Measurements from ENCODE around the gene SLC35E4.
"Not testable (repeated sequence)": the region's sequence is repeated elsewhere in the genome, so short reads cannot be mapped to it uniquely, and the experiment has no call there.

Gene SLC35E4, protein sequence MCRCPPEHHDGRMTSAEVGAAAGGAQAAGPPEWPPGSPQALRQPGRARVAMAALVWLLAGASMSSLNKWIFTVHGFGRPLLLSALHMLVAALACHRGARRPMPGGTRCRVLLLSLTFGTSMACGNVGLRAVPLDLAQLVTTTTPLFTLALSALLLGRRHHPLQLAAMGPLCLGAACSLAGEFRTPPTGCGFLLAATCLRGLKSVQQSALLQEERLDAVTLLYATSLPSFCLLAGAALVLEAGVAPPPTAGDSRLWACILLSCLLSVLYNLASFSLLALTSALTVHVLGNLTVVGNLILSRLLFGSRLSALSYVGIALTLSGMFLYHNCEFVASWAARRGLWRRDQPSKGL

DNA sequence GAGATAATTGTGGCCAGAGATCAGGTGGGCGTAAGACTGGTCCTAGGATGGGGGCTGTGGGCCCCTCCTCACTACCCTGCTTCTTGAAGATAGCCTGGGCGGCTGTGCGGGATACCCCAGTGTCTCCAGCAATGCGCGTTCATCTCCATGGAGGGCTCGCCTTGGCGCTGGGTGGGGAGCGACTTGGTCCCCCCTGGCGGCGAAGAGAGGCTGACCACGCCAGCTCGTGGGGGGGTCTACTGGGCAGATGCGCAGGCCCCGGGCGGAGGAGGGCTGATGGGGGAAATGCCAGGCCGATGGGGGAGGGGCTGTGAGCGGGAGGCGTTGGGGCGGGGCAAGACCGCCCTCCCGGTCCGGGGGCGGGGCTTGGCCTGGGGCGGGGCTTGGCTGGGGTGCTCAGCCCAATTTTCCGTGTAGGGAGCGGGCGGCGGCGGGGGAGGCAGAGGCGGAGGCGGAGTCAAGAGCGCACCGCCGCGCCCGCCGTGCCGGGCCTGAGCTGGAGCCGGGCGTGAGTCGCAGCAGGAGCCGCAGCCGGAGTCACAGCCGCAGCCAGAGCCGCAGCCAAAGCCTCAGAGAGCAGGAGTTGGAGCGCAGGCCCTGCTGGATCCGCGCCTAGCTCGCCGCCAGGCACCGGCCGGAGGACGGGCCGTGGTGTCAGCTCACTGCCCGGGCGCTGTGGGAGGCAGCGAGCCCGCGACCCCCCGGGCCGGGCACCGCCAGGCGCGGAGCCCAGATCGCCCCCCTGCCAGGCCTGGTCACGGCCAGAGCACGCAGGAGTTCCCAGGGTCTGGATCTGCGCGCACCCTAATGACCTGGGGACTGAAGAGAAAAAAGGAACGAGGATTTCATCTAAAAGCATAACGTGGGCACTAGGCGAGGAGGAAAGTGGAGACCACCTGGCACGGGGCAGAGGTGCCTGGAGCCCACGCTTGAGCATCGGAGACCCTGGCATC is at the start of gene SLC35E4:
Gene SLC35E4 (plus strand): TSS at position 509 of the 953 bp plus-strand sequence. CDS start 670 bp downstream, outside the sequence.
- DNase-seq (ENCODE audit: low spot score), result peak; percentile 96

DNA sequence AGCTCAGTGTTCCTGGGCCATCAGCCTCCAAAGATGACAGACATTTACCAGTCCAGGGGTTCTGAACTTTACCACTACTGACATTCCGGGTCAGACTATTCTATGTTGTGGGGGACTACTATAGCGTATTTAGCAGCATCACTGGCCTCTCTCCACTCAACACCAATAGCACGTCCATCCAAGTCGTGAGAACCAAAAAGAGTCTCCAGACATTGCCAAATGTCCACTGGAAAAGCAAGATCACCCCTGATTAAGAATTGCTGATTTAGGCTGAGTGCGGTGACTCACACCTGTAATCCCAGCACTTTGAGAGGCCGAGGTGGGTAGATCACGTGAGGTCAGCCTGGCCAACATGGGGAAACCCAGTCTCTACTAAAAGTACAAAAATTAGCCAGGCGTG is 49.2 kb upstream of the SLC35E4 start:
- no peak for DNase-seq (ENCODE audit: low spot score)

DNA sequence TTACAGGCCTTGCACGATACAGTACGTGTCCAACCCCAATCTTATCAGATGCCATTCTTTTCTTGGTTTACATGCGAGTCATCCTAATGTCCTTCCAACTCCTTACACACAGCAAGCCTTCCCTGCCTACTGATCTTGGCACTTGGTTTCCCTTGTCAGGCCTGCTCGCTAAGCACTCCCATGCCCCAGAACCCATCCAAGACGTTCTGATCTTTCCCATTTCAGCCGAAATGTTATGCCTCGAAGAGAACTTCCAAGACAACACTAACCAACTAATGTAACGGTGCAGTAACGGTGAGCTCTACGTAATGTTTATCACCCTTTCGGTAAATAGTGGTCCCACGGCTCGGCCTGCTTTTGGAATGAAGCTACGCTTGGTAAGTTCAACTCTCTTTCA is 44.4 kb upstream of the SLC35E4 start:
- no peak for DNase-seq (ENCODE audit: low spot score)

DNA sequence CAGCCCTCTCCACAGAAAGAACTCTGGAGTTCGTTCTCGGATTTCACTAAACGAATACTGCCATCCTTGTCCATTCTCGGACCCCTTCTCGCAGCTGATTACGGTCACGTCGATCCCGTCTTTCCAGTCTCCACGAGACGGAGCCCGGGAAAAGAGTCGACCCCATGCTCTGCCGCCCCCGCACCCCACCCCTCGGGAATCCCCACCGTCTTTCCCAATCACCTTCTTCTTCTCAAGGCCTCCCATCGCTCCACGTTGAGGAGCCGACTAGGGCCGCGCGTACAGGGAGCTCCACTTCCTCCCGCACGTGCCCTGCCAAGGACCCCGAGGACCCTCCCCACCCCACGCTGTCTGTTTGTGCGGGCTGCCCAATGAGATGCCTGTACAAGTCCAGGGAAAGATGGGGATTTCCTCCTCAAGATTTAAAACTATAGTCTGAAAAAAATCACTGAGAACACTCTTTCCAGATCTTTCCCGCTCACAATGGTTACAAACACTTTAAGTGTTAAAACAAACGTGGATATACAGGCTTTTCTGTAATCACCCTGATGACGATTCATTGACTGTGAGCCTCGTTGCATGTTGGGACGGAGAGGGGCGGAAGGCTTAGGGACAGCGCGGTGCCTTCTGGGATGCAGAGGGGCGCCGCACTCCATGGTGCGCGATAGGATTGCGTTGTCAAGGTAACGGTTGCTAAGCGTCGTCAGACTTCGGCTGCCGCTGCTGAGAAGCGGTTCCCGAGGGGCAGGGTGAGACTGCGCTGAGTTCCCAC is 43.8 kb upstream of the SLC35E4 start, which contains the start of gene PES1:
Gene PES1 (minus strand): TSS at position 323 of the 772 bp plus-strand sequence. CDS start 77 bp downstream, at position 246.
- peak; percentile 96 for DNase-seq (ENCODE audit: low spot score)

DNA sequence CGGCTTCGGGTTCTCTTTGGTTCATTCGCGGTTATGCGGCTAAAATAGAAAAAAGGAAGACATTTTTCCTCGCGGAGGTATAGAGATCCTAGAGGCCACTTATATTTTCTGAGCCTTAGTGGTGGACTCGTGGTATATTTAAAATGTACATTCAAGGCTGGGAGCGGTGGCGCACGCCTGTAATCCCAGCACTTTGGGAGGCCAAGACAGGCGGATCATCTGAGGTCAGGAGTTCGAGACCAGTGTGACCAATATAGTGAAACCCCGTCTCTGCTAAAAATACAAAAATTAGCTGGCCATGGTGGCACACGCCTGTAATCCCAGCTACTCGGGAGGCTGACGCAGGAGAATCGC is 43.2 kb upstream of the SLC35E4 start:
- not testable (repeated sequence) for DNase-seq (ENCODE audit: low spot score)

DNA sequence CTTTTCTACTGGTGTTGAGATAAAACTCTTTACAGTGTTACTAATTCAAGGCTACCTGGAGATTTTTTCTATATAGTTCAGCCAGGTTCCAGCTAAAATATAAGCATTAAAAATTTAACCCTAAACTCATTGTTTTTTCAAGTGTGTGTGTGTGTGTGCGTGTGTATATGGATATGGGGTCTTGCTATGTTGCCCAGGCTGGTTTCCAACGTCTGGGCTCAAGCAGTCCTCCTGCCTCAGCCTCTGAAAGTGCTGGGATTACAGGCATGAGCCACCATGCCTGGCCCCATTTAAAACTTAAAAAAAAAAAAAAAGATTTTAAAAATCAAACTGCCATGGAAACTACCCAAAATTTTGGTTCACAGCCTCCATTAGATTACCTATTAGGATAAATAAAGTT is 39.4 kb upstream of the SLC35E4 start:
- DNase-seq (ENCODE audit: low spot score), result no peak

DNA sequence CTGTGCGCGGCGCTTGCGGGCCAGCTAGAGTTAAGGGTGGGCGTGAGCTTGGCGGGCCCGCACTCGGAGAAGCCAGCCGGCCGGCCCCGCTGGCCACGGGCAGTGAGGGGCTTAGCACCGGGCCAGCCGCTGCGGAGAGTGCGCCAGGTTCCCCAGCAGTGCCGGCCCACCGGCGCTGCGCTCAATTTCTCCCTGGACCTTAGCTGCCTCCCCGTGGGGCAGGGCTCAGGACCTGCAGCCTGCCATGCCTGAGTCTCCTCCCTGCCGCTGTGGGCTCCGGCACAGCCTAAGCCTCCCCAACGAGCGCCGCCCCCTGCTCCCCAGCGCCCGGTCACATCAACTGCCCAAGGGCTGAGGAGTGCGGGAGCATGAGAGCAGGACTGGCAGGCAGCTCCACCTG is 38.7 kb upstream of the SLC35E4 start:
- no peak for DNase-seq (ENCODE audit: low spot score)

DNA sequence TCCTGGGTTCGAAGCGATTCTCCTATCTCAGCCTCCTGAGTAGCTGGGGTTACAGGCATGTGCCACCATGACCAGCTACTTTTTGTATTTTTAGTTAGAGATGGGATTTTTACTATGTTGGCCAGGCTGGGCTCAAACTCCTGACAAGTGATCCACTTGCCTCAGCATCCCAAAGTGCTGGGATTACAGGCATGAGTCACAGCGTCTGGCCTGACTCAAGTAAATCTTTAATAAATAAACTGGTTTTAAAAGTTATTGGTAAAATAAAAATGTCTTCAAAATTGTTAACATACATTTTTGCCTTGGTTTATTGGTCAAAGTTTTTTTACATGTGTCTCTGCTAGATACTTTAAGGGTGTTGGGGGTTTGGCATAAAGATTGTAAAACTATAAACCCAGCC is 36.6 kb upstream of the SLC35E4 start:
- no peak for DNase-seq (ENCODE audit: low spot score)

DNA sequence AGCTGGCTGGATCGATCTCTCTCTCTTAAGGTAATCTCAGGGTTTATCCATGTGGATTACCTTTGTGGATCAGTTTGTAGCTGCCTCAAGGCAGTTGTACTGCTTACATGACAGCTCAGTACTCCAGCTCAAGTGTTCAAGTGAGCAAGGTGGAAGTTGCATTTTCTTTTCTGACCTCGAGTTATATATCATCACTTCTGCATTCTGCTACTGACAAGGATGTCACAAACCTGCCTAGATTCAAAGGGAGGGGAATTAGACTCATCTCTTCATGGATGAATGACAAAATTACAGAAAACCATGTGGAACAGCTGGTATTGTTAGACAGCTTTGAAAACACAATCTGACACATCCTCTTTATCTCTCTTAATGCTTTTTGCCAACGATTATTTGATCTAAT is 34.7 kb upstream of the SLC35E4 start:
- no peak for DNase-seq (ENCODE audit: low spot score)

DNA sequence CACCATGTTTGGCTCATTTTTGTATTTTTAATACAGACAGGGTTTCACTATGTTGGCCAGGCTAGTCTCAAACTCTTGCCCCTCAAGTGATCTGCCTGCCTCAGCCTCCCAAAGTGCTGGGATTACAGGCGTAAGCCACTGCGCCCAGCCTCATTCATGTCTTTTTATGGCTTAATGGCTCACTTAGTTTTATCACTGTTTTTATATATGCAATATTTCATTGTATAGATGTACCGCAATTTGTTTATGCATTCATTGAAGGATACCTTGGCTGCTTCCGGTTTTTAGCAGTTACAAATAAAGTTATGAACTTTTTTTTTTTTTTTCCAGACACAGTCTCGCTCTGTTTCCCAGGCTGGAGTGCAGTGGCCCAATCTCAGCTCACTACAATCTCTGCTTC is 34.1 kb upstream of the SLC35E4 start:
- no peak for DNase-seq (ENCODE audit: low spot score)

DNA sequence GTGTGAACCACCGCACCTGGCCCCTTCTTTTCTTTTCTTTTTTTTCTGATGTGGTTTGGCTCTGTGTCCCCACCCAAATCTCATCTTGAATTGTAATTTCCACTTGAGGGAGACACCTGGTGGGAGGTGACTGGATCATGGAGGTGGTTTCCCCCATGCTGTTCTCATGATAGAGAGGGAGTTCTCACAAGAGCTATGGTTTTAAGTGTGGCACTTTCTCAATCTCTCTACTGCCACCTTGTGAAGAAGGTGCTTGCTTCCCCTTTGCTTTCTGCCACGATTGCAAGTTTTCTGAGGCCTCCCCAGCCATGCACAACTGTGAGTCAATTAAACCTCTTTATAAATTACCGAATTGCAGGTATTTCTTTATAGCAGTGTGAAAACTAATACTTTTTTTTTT is 33.5 kb upstream of the SLC35E4 start:
- DNase-seq (ENCODE audit: low spot score), result peak; percentile 25

DNA sequence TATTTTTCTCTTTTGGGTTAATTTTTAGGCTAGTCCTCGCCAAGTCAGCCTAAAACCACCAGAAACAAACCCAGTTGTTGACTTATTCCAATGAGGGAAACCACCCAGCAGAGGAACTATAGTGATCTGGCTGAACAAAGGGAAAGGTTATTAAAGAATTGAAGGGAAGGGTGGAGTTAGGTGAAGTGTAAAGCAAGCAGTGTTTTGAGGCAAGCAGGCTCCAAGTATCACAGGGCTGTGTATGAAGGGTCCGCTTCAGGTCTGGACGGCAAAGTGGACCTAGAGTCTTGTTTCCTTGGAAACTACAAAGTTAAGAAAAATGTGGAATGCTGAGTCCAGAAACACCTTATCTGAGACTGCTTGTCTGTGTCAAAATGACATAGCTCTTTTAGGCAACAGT is 31.8 kb upstream of the SLC35E4 start:
- DNase-seq (ENCODE audit: low spot score), result no peak

DNA sequence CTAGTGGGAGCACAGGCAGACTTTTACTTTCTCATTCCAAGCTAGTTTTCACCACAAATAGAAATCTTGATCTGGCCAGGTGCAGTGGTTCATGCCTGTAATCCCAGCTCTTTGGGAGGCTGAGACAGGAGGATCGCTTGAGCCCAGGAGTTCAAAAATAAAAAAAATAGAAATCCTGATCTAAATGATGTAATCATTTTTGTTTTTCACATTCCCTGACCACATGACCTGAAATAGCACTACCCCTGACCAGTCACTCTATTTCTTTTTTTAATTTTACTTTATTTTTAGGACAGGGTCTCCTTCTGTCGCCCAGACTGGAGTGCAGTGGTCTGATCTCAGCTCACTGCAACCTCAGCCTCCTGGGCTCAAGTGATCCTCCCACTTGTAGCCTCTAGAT is 30.9 kb upstream of the SLC35E4 start:
- no peak for DNase-seq (ENCODE audit: low spot score)

DNA sequence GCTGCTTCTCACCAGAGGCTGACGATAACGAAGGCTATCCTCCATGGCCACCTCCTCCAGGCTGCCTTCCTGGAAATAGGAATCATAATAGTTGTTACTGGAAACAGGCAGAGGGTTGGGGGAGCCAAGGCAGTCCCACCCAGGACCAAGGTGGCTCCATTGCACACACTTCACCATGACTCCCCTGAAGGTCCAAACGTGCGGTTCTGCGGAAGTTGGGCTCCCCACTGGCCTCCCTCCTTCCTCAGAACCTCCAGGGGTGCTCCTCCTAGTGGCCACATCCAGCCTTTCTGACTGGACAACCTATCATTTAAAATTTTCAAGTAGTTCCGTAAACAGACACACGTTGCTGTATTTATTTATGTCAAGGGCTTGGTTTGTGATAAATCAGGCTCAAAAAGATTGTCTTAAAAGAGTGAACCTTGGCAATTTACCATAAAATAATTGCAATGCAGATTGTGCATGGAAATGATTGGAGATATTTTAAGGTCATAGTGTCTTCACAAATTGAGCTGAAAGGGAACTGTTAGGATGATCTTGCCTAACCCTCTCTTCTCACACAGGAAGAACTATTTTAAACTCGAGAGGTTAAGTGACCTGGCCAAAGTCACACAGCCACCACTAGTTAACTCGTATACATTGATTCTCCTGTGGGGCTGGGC is 30.0 kb upstream of the SLC35E4 start:
- DNase-seq (ENCODE audit: low spot score), result peak; percentile 33

DNA sequence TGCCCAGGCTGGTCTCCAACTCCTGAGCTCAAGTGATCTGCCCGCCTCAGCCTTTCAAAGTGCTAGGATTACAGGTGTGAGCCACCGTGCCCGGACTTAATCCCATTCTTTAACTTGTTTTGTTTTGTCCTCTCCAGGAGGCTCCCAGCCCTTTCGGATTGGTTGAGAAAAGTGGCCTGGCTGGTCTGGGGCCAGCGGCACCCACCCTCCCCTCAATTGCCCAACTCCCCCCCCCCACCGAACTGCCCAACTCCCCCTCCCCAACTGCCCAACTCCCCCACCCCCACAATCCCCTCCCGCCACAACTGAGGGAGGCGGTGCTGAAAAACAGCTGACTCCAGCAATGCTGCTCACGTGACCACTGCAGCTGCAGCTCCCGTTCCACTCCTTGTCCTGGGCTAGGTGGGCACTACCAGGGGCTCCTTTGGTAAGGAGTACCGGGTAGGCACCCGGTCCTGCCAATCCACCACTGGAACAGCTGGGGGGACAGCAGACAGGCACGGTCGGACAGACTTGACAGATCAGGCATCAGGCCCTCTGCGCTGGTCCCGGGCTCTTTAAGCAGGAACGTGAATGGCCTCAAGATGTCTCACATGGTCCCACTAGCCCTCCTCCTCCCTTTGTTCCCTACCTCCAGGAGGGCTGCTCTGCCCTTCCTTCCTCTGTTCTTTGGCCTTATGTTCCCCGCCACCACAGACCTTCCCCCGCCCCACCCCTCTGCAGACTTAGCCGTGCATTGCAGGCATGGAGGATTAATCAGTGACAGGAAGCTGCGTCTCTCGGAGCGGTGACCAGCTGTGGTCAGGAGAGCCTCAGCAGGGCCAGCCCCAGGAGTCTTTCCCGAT is 28.9 kb upstream of the SLC35E4 start, which contains the start of gene TCN2:
Gene TCN2 (plus strand): TSS at position 720 of the 845 bp plus-strand sequence. CDS start 158 bp downstream, outside the sequence.
- DNase-seq (ENCODE audit: low spot score), result no peak

DNA sequence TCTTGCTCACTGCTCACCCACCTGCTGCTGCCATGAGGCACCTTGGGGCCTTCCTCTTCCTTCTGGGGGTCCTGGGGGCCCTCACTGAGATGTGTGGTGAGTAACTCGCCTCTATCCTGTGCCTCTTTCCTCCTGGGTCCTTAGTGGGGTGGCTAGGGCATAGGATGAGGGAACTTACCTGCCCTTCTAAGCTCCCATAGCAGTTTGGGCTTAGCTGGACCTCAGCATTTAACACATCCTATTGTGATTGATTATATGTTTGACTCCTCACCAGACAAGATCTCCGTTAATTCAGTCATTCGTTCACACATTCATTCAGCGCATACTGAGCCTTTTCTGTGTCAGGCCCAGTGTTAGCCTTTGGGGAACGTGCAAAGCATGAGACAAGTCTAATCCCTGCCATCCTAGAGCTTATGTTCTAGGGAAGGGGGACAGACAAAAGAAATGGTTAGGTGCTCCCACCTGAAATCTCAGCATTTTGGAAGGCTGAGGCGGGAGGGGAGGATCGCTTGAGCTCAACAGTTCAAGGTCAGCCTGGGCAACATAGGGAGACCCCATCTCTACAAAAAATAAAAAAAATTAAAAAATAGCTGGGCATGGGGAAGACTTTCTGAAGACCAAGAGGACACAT is 28.2 kb upstream of the SLC35E4 start:
- no peak for DNase-seq (ENCODE audit: low spot score)

DNA sequence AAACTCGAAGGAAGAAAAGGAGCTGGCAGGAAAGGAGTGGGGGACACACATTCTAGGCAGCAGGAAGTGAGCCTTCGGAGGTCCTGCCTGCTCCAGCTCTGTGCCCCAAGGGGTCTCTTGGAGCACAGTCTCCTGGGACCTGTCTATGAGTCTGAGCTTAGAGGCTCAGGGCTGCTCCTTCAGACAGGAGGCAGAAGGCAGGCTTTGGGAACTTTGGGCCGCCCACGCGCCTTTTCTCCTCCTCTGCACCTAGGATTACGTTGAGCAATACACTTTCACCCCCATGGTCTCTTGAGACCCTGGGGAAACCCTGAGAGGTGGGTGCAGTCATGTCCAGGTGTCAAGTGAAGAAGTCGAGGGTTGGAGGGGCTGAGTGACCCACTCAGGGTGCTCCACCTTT is 27.6 kb upstream of the SLC35E4 start:
- no peak for DNase-seq (ENCODE audit: low spot score)

DNA sequence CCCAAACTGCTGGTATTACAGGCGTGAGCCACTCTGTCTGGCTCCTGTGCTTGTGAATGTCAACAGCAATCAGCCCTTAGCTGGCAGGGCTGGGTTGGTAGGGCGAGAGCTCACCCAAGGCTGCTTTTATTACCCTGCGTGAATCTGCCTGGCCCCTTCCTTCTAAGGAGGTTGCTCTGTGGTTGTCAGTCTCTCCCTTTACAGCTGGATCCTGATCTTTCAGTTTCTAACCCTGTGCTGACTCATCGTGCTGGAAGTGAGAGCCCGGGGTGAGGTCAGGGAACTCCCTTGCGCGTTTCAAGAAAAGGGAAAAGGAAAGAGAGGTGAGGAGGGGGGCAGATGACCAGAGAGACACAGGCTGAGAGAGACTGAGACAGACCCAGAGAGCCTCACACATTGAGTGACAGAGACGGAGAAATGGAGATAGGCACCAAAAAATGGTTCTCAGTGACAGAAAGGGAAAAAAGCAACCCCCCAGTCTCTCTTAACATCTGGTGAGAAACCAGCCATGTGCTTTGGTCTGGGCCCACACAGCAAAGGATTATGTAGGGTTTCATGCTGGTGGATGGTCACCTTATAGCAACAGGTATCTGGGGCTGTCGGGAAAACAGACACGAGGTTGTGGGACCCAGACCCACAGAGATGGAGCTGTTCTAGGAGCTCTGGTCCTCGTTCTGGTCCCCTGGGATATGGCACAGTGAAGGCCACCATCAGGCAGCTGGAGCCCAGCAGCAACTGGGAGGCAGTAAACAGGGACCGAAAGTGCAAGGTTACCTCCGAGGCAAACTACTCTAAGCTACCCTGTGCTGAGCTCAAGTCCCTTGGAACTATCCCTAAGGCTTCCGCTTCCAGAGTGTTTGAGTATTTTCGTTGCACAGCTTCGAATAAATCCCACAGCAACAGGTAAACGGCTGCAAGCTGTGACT is 26.1 kb upstream of the SLC35E4 start:
- DNase-seq (ENCODE audit: low spot score), result no peak

DNA sequence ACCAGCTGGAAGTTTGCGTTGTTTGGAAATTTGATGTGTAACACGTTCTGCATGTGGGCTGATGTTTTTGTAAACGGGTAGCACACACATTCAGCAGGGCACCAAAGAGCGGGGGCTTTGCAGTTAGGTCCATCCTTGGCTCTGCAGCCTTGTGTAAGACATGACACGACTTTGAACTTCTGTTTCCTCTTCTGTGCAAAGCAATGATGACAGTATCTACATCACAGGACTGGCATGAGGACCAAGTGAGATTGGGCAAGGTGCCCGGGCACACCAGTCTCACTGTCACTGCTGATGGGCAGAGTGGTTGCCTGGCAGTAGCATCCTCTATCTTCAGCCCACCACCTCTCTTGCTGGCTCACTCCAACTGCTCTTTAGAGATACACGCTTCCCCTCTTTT is 25.3 kb upstream of the SLC35E4 start:
- no peak for DNase-seq (ENCODE audit: low spot score)

Data from CD4-positive, alpha-beta T cell treated with Interleukin-15 for 4 hours (primary cell).